GM12892 (cell line): Measurements from ENCODE around the gene HECW1.

Experiments
- POLR2A ChIP-seq: IDR thresholded peaks from 2 replicates; pipeline ENCODE4 v1.6.1; 2011; ENCODE audit warnings: low read depth, low read length, control low read depth
- TAF1 ChIP-seq: IDR thresholded peaks from 2 replicates; pipeline ENCODE4 v1.6.1; 2011; ENCODE audit warnings: low read depth, mild to moderate bottlenecking, control low read depth, low read length, borderline replicate concordance

GRCh38 chr7:43511029-43511428, 398.6 kb downstream of the HECW1 start:
- TF ChIP-seq POLR2A: no peak
- no peak for TF ChIP-seq TAF1
